Measurements from ENCODE around the gene SLC52A3. TPM values are rescaled to one million over a fixed set of nuclear protein-coding genes. Genes with fewer than 3 reads are reported as not detected.

The SLC52A3 gene
- total and polyA plus RNA-seq, 4 donors = 0.06 to 0.08 (median 0.06) TPM; not detected in 1

GRCh38 chr20:750801-751200 lies 17.5 kb downstream of the SLC52A3 start:
- H3K27ac ChIP-seq (ENCODE audit: low read depth in 1 of 2, low read length in 2 of 2) = no peak overlapping the region
- WGBS = 70% methylated on average over 3 of the region's 3 CpGs
- no peak for DNase-seq (ENCODE audit: low spot score)
- TF ChIP-seq SP1 (IDR thresholded peaks at IDR 0.05) (no peak), RAD21 (IDR thresholded peaks at IDR 0.05) (no peak), NR2F2 (IDR thresholded peaks at IDR 0.05) (no peak), RXRA (IDR thresholded peaks at IDR 0.05) (no peak), TAF1 (conservative IDR thresholded peaks at IDR 0.05) (no peak), ZBTB33 (IDR thresholded peaks at IDR 0.05) (no peak), FOXA1 (IDR thresholded peaks at IDR 0.05) (no peak), EGR1 (IDR thresholded peaks at IDR 0.05; ENCODE audit: low read depth in 2 of 2) (no peak), GABPA (IDR thresholded peaks at IDR 0.05 in 1 of 2, conservative IDR thresholded peaks at IDR 0.05 in 1 of 2) (no peak), HNF4A (conservative IDR thresholded peaks at IDR 0.05) (no peak), HNF4G (IDR thresholded peaks at IDR 0.05) (no peak), CTCF (IDR thresholded peaks at IDR 0.05; ENCODE audit: low read depth, low read length, missing input control) (no peak), FOXA2 (IDR thresholded peaks at IDR 0.05) (no peak), JUND (IDR thresholded peaks at IDR 0.05) (no peak), YY1 (IDR thresholded peaks at IDR 0.05) (no peak), ATF3 (IDR thresholded peaks at IDR 0.05) (no peak), REST (IDR thresholded peaks at IDR 0.05) (no peak), MAX (IDR thresholded peaks at IDR 0.05) (no peak)
- H3K9ac ChIP-seq (ENCODE audit: low read depth in 1 of 2, low read length in 2 of 2) = no peak overlapping the region
- H3K36me3 ChIP-seq (ENCODE audit: control insufficient read depth in 4 of 4, insufficient read depth in 3 of 4, low read depth in 1 of 4, low read length in 3 of 4) = no peaks in the 10 kb centered on the region
- no peaks in the 10 kb centered on the region for H3K4me1 ChIP-seq (ENCODE audit: control insufficient read depth in 4 of 4, insufficient read depth in 4 of 4, low read length in 3 of 4)
- no peak overlapping the region for H3K4me3 ChIP-seq (ENCODE audit: low read depth in 1 of 3, low read length in 3 of 3)
- no peaks in the 10 kb centered on the region for H3K27me3 ChIP-seq (ENCODE audit: control insufficient read depth in 4 of 4, insufficient read depth in 4 of 4, low read length in 3 of 4)
- peaks cover 0 to 4% (median 0%) of the 10 kb centered on the region in 4 donors for H3K9me3 ChIP-seq (ENCODE audit: control insufficient read depth in 4 of 4, low read length in 3 of 4)
